Activated CD4-positive, alpha-beta T cell treated with anti-CD3 and anti-CD28 coated beads, Interleukin-2, amount 10 ng/mL, durations not matched to agents 7 days and 5 days (primary cell): ENCODE measurements around the gene MLANA. TPM values are rescaled to one million over a fixed set of nuclear protein-coding genes. Genes with fewer than 3 reads are reported as not detected.

Experiments used
- CTCF ChIA-PET: fragments of 350-600 bp; sonication (Branson Sonifier 250); formaldehyde crosslinking; loops from one replicate; lab custom pipeline; 2021; ENCODE audit warnings: antibody characterized with exemption; lab: Charles Lee
- POLR2A ChIA-PET: fragments of 350-600 bp; sonication (Branson Sonifier 250); formaldehyde crosslinking; loops from one replicate; lab custom pipeline; 2021; ENCODE audit warnings: antibody characterized with exemption; lab: Charles Lee
- DNase-seq: peaks from one replicate; pipeline ENCODE4 v3.0.0-alpha.2; 2020
- H3K27ac Mint-ChIP-seq: one replicate; pipeline ENCODE4 v1.8.0; 2021; ENCODE audit warnings: mild to moderate bottlenecking, moderate library complexity, mixed read lengths
- H3K27me3 Mint-ChIP-seq: one replicate; pipeline ENCODE4 v1.8.0; 2021; ENCODE audit warnings: mixed read lengths
- H3K36me3 Mint-ChIP-seq: one replicate; pipeline ENCODE4 v1.8.0; 2021; ENCODE audit warnings: low read depth, mixed read lengths
- H3K4me1 Mint-ChIP-seq: one replicate; pipeline ENCODE4 v1.8.0; 2021; ENCODE audit warnings: mixed read lengths
- H3K4me3 Mint-ChIP-seq: one replicate; pipeline ENCODE4 v1.8.0; 2021; ENCODE audit warnings: mild to moderate bottlenecking, moderate library complexity, mixed read lengths
- H3K9me3 Mint-ChIP-seq: one replicate; pipeline ENCODE4 v1.8.0; 2021; ENCODE audit warnings: mixed read lengths
- total RNA-seq, 2 experiments: library from RNA; stranded (reverse); gene quantifications; one replicate each; pipeline ENCODE4 v1.2.3, GENCODE V29; 2021

MLANA gene
- total RNA-seq, 2 experiments from 2014 or later, result not detected

DNA sequence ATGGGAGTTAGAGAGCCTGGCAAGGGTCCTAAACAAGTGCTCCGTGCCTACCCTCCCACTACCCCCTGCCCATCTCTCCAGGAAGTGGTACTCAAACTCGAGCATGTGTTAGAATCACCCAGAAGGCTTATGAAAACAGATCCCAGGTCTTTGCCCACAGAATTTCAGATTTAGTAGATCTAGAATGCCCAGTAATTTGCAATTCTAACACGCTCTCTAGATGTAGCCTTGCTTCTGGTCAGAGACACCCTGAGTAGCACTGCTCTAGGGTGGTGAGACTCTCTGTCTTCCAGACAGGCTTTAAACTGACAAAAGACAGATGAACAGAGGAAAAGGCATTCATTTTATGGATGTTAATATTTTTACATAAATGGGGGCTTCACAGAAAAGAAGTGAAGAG, 37.1 kb upstream of the MLANA start:
- no peak for DNase-seq
- Mint-ChIP-seq H3K9me3 (peaks cover 7% of the 10 kb centered on the region), H3K36me3 (peaks cover 17% of the 10 kb centered on the region), H3K27ac (peak overlapping the region; percentile 26), H3K27me3 (no peaks in the 10 kb centered on the region), H3K4me1 (peaks cover 53% of the 10 kb centered on the region), H3K4me3 (no peak overlapping the region)
- POLR2A ChIA-PET, result interaction anchor here (1.1 kb wide), 1 partner anchor 21 kb away, joined by 3 read pairs; the partner anchor contains the start of gene ERMP1
- CTCF ChIA-PET, result interaction anchor here (0.7 to 3.8 kb wide), 7 partner anchors 10 to 173 kb away, joined by 3 to 14 read pairs (median 4); partner anchors contain the start of gene ERMP1

DNA sequence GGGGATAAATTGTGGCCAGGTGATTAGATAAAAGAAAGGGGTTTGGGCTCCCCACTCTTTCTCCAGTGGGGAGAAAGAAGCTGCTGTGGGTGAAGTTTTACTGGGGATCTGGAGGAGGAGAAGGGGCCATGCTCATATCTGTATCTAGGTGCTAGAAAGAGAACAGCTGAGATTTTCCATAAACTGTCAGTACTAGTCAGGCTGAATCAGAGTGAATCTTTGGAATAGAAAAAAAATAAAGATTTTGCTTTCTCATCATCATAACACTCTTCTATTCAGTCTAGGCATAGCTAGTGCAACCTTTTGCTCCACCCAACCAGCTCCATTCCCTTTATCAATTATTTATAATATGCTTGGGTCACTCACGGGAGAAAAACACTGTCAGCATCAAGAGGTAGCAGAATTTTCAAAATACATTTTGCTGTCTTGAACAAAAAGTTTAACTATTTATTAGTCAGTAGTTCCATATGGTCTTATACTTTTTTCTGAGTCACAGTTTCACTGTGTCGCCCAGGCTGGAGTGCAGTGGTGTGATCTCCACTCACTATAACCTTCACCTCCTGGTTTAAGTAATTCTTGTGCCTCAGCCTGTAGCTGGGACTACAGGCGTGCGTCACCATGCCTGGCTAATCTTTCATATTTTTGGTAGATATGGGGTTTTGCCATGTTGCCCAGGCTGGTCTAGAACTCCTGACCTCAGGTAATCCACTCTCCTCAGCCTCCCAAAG, 36.5 kb upstream of the MLANA start:
- H3K4me1 Mint-ChIP-seq, result peaks cover 50% of the 10 kb centered on the region
- peaks cover 17% of the 10 kb centered on the region for H3K36me3 Mint-ChIP-seq
- ChIA-PET POLR2A (interaction anchor here (1.1 kb wide), 1 partner anchor 21 kb away, joined by 3 read pairs; the partner anchor contains the start of gene ERMP1), CTCF (interaction anchor here (0.8 to 3.8 kb wide), 5 partner anchors 9 to 173 kb away, joined by 3 to 14 read pairs (median 4); partner anchors contain the start of gene ERMP1)
- no peak for DNase-seq
- H3K4me3 Mint-ChIP-seq, result no peak overlapping the region
- H3K27me3 Mint-ChIP-seq, result no peaks in the 10 kb centered on the region
- H3K9me3 Mint-ChIP-seq, result peaks cover 7% of the 10 kb centered on the region
- peak overlapping the region; percentile 26 for H3K27ac Mint-ChIP-seq

DNA sequence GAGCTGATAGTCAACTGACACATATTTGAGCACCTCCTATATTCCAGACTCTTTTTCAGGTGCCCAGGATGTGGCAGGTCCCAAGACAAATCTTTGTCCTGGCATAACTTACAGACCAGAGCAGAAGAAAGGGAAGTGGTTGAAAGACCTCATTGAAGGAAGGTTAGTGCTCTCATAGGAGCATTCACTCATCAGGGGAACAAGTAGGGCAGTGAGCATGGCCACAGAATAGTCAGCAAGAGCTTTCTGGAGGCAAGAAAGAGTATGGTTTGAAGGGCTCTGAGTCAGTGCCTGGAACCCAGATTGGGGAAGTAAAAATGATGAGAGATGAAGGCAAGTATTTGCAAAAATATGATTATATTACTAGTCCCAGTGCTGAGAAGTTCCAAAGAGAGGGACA, 32.8 kb upstream of the MLANA start:
- Mint-ChIP-seq H3K27ac (no peak overlapping the region), H3K9me3 (peaks cover 7% of the 10 kb centered on the region), H3K36me3 (peaks cover 11% of the 10 kb centered on the region), H3K4me3 (no peak overlapping the region), H3K4me1 (peaks cover 15% of the 10 kb centered on the region), H3K27me3 (no peaks in the 10 kb centered on the region)
- CTCF ChIA-PET, result interaction anchor here (0.7 to 2.0 kb wide), 5 partner anchors 10 to 64 kb away, joined by 3 to 9 read pairs (median 3); partner anchors contain the start of gene ERMP1
- POLR2A ChIA-PET, result no interaction called here
- no peak for DNase-seq

DNA sequence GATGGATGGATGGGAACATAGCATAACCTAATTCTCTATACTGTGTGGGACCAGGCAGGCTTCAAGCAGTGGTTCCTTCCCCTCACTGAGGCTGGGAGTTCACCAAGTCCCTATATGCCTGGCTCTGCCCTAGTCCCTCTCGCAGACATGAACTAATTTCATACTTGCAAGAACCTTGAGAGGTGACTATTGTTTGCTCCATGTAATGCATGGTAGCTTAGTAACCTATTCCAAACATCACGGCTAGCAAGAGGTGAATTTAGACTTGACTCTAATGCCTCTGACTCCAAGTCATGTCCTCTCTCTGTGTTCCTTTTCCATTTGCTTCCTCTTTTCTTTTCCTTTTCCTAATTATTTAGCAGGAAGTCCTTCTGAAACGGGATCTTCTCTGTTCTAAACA, 31.9 kb upstream of the MLANA start:
- peaks cover 7% of the 10 kb centered on the region for H3K9me3 Mint-ChIP-seq
- no peaks in the 10 kb centered on the region for H3K27me3 Mint-ChIP-seq
- DNase-seq, result no peak
- H3K36me3 Mint-ChIP-seq, result peaks cover 8% of the 10 kb centered on the region
- no peak overlapping the region for H3K4me3 Mint-ChIP-seq
- H3K27ac Mint-ChIP-seq, result no peak overlapping the region
- ChIA-PET CTCF (interaction anchor here (0.6 to 2.0 kb wide), 5 partner anchors 9 to 26 kb away, joined by 3 to 9 read pairs (median 4); partner anchors contain the start of gene ERMP1), POLR2A (no interaction called here)
- H3K4me1 Mint-ChIP-seq, result peaks cover 6% of the 10 kb centered on the region

DNA sequence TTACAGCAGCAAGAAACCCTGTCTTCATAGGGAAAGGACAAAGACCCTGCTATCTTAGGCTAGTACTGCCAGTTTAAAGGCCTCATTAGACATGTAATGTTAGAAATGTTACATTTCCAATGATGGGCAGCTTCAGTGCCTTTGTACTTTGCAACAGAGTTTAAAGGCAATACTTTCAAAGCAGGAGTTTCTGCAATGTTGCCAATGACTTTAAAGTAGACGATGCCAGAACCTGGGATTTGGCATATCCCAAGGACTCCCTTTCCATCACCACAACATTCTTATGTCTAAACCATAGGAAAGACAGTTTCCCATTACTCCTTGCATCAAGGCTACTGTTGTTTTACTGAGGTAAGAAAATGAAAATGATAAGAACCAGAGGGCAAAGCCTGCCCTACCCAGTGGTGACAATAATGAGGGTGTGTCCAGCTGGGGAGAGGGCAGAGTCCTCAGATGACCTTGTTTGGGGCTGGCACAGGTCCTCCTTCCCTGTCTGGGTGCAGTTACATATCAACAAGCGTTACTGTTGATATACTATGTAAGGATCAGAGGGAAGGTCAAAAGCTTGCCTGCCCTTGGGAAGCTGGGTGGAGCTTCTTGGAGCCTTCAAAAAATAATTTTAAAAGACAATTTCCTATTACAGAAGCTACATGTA, 27.5 kb upstream of the MLANA start:
- ChIA-PET CTCF (interaction anchor here (1.2 to 2.5 kb wide), 3 partner anchors 10 to 24 kb away, joined by 3 to 14 read pairs (median 3); no protein-coding TSS in a partner anchor), POLR2A (no interaction called here)
- H3K4me3 Mint-ChIP-seq, result no peak overlapping the region
- H3K27me3 Mint-ChIP-seq, result no peaks in the 10 kb centered on the region
- no peak overlapping the region for H3K27ac Mint-ChIP-seq
- DNase-seq, result no peak
- H3K36me3 Mint-ChIP-seq, result peaks cover 2% of the 10 kb centered on the region
- no peaks in the 10 kb centered on the region for H3K9me3 Mint-ChIP-seq
- no peaks in the 10 kb centered on the region for H3K4me1 Mint-ChIP-seq

DNA sequence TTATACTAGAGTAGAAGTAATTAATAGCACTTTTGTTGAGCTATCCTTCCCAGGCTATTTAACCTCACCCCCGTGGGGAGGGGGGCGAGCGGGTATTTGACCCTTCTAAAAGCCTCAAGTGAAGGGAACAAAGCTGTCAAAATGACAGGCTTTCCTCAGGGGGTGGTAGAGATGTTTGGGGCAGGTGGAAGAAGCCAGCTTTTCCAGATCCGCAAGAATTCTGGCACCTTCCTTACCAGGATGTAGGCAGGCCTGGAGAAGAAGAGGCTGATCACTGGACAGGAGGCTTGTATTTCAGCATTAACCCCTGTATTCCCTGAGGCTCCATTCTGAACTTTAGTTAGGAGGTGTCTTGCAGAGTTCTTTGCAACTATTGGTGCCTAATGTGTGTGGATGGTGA, 26.2 kb upstream of the MLANA start:
- Mint-ChIP-seq H3K4me3 (no peak overlapping the region), H3K4me1 (peaks cover 4% of the 10 kb centered on the region), H3K27ac (no peak overlapping the region), H3K9me3 (no peaks in the 10 kb centered on the region), H3K36me3 (peaks cover 2% of the 10 kb centered on the region), H3K27me3 (no peaks in the 10 kb centered on the region)
- POLR2A ChIA-PET, result no interaction called here
- DNase-seq, result no peak
- CTCF ChIA-PET, result interaction anchor here (1.2 to 2.5 kb wide), 2 partner anchors 11 to 31 kb away, joined by 3 to 14 read pairs; partner anchors contain the start of gene ERMP1

DNA sequence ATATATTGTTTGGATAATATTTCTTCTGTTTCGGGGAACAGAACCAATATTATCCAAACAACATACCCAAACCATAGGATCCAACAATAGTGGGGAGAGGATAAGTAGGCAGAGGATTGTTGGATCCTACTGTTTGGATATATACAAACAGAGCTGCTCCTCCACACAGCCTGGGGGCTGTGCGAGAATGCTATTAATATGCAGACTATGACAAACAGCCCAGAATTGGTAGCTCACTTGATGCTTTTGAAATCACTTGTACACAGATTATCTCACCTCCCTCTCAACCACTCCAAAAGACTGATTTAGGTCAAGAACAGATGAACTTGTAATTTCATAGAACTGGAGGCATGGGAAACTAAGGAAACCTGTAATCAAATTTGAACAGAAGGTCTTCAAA, 24.4 kb upstream of the MLANA start:
- no peaks in the 10 kb centered on the region for H3K27me3 Mint-ChIP-seq
- no peak overlapping the region for H3K4me3 Mint-ChIP-seq
- H3K27ac Mint-ChIP-seq, result no peak overlapping the region
- CTCF ChIA-PET, result interaction anchor here (1.1 kb wide), 1 partner anchor 554 kb away, joined by 3 read pairs; no protein-coding TSS in a partner anchor
- DNase-seq, result no peak
- no peaks in the 10 kb centered on the region for H3K9me3 Mint-ChIP-seq
- H3K4me1 Mint-ChIP-seq, result peaks cover 11% of the 10 kb centered on the region
- POLR2A ChIA-PET, result no interaction called here
- H3K36me3 Mint-ChIP-seq, result peaks cover 2% of the 10 kb centered on the region

DNA sequence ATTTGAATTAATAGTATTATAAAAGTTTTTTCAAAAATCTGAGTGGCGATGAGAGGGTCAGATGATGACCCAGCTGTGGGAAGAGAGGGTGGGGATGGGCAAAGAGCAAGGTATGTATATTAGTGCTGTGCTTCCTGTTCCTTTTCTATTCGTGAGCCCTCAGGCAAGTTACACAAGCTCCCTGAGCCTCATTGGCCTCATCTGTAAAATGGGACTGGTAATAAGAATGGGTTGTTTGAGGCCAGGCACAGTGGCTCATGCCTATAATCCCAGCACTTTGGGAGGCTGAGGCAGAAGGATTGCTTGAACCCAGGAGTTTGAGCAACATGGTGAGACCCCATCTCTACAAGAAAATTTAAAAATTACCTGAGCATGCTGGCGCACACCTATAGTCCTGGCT, 24.0 kb upstream of the MLANA start:
- Mint-ChIP-seq H3K27ac (no peak overlapping the region), H3K27me3 (no peaks in the 10 kb centered on the region), H3K4me3 (no peak overlapping the region), H3K36me3 (no peaks in the 10 kb centered on the region), H3K4me1 (peaks cover 11% of the 10 kb centered on the region), H3K9me3 (no peaks in the 10 kb centered on the region)
- ChIA-PET CTCF (no interaction called here), POLR2A (no interaction called here)
- DNase-seq, result no peak

DNA sequence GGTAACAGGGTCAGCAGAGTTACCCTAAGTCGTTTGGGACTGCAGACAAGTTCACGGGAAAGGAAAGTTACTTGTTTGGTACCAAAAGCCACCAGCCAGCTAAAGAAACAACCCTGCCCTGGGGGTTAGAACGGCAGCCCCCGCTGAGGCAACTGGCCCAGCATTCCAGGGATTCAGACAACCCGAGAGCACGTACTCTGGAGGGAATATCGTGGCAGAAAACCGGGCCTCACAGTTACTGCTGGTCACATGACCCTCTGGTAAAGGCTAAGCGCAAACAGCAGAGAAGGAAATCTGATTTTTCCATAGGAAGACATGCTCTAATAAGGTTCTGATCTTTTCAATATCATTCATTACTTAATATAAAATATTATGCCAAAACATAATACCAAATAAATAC, 22.5 kb upstream of the MLANA start:
- no peak for DNase-seq
- no peaks in the 10 kb centered on the region for H3K9me3 Mint-ChIP-seq
- no peak overlapping the region for H3K4me3 Mint-ChIP-seq
- peaks cover 11% of the 10 kb centered on the region for H3K4me1 Mint-ChIP-seq
- no peaks in the 10 kb centered on the region for H3K27me3 Mint-ChIP-seq
- CTCF ChIA-PET, result interaction anchor here (0.8 to 1.5 kb wide), 4 partner anchors 11 to 140 kb away, joined by 3 to 4 read pairs (median 3); no protein-coding TSS in a partner anchor
- no peak overlapping the region for H3K27ac Mint-ChIP-seq
- POLR2A ChIA-PET, result no interaction called here
- H3K36me3 Mint-ChIP-seq, result no peaks in the 10 kb centered on the region

DNA sequence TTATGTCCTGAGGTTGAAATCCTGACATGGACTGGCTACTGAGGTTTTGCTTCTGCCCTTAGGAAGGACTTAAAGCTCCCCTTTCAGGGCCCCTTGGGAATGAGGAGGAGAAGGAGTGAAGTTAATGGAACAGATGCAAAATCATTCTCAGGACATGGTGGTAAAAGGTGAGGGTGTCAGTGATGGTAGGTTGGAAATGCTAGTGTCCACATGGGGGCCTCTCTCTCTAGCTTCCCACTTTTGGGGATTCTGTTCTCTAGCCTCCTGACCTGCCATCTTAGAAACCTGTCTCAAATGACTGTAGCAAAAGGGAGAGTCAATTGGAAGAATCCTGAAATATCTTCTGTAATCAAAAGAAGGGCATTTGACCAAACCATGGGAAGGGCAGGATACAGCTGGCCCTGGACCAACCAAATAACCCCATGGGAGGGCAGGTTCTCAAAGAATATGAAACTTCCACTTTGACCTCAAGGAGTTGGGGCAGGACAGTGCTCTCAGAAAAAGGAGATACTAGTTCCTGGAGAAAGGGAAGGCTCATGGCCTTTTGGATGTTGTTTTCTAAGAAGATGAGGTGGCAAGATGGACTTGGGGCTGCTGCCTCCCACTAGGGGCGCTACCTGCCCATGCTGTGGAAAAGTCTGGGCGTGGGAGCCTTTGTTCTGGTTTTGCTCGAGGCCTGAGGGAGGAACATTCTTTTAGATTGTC, 21.2 kb upstream of the MLANA start:
- peaks cover 18% of the 10 kb centered on the region for H3K4me1 Mint-ChIP-seq
- peaks cover 3% of the 10 kb centered on the region for H3K36me3 Mint-ChIP-seq
- H3K27me3 Mint-ChIP-seq, result no peaks in the 10 kb centered on the region
- H3K4me3 Mint-ChIP-seq, result no peak overlapping the region
- peak overlapping the region; percentile 14 for H3K27ac Mint-ChIP-seq
- no peaks in the 10 kb centered on the region for H3K9me3 Mint-ChIP-seq
- CTCF ChIA-PET, result interaction anchor here (0.7 to 2.4 kb wide), 10 partner anchors 10 to 138 kb away, joined by 3 to 6 read pairs (median 3); partner anchors contain the start of gene ERMP1
- no peak for DNase-seq
- POLR2A ChIA-PET, result no interaction called here

DNA sequence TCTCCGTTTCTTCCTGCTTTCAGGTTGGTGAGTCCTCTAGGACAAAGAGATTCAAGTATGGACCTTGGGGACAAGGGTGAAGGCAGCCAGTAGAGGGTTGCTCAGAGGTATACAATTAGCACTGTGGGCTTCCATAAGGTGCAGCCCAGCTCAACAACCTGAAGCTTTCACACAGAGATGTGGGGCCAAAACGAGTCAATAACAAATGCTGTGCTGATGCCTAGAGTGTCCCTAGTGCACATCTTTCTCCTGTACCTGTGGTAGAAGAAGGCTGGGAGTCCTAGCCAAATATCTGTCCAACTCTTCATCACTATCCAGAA, 20.7 kb upstream of the MLANA start:
- peaks cover 3% of the 10 kb centered on the region for H3K36me3 Mint-ChIP-seq
- ChIA-PET CTCF (interaction anchor here (0.9 to 2.4 kb wide), 6 partner anchors 10 to 25 kb away, joined by 3 to 6 read pairs (median 4); no protein-coding TSS in a partner anchor), POLR2A (no interaction called here)
- H3K27me3 Mint-ChIP-seq, result no peaks in the 10 kb centered on the region
- H3K9me3 Mint-ChIP-seq, result no peaks in the 10 kb centered on the region
- peak overlapping the region; percentile 14 for H3K27ac Mint-ChIP-seq
- peaks cover 22% of the 10 kb centered on the region for H3K4me1 Mint-ChIP-seq
- DNase-seq, result no peak
- no peak overlapping the region for H3K4me3 Mint-ChIP-seq

DNA sequence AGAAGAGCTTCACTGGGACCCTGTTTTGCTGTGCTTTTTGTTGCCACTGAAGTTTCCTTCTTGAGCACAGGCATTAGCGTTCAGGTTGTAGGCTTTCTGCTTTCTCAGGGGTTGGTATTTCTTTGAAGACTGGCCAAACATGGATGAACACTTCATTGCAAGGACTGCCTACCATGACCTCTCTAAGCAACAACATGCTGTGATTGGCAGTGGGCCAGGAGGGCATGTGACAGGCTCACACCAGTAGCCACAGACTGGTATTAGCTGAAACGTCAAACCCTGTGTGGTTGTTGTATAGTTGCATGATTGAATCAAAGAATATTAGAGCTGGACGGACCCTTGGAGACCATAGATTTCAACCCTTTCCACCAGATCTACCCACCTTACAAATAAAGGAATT, 20.0 kb upstream of the MLANA start:
- Mint-ChIP-seq H3K27ac (no peak overlapping the region), H3K36me3 (peaks cover 3% of the 10 kb centered on the region), H3K4me1 (peaks cover 26% of the 10 kb centered on the region), H3K9me3 (no peaks in the 10 kb centered on the region), H3K4me3 (no peak overlapping the region), H3K27me3 (no peaks in the 10 kb centered on the region)
- ChIA-PET CTCF (interaction anchor here (0.9 to 2.4 kb wide), 6 partner anchors 11 to 24 kb away, joined by 3 to 6 read pairs (median 4); no protein-coding TSS in a partner anchor), POLR2A (no interaction called here)
- no peak for DNase-seq
